Duodenal mucosa (tissue), 2 donors: ENCODE measurements around the gene ZKSCAN3.
"Not testable (repeated sequence)": the region's sequence is repeated elsewhere in the genome, so short reads cannot be mapped to it uniquely, and the experiment has no call there.

ENCODE experiments used
- H3K27ac ChIP-seq: one replicate; pipeline ENCODE4 v1.7.0; 2013; ENCODE audit warnings: low read depth, low read length
- H3K27me3 ChIP-seq, 2 donors: one replicate each; pipeline ENCODE4 v1.7.0; 2013; ENCODE audit warnings: low read length in 2 of 2, control low read depth in 1 of 2; ENCODE audit not compliant: insufficient read depth in 2 of 2, control insufficient read depth in 1 of 2
- H3K36me3 ChIP-seq, 2 donors: one replicate each; pipeline ENCODE4 v1.7.0; 2013; ENCODE audit warnings: low read length in 2 of 2, control low read depth in 1 of 2; ENCODE audit not compliant: insufficient read depth in 2 of 2, control insufficient read depth in 1 of 2
- H3K4me1 ChIP-seq, 2 donors: one replicate each; pipeline ENCODE4 v1.7.0; 2013; ENCODE audit warnings: low read length in 2 of 2, control low read depth in 1 of 2; ENCODE audit not compliant: insufficient read depth in 2 of 2, control insufficient read depth in 1 of 2
- H3K4me3 ChIP-seq, 2 donors: one replicate each; pipeline ENCODE4 v1.7.0; 2013; ENCODE audit warnings: low read length in 2 of 2, low read depth in 1 of 2
- H3K9ac ChIP-seq, 2 donors: one replicate each; pipeline ENCODE4 v1.7.0; 2013; ENCODE audit warnings: low read length in 2 of 2, low read depth in 1 of 2
- H3K9me3 ChIP-seq, 2 donors: one replicate each; pipeline ENCODE4 v1.7.0; 2013; ENCODE audit warnings: low read length in 2 of 2, control low read depth in 1 of 2; ENCODE audit not compliant: control insufficient read depth in 1 of 2

ZKSCAN3 gene

DNA sequence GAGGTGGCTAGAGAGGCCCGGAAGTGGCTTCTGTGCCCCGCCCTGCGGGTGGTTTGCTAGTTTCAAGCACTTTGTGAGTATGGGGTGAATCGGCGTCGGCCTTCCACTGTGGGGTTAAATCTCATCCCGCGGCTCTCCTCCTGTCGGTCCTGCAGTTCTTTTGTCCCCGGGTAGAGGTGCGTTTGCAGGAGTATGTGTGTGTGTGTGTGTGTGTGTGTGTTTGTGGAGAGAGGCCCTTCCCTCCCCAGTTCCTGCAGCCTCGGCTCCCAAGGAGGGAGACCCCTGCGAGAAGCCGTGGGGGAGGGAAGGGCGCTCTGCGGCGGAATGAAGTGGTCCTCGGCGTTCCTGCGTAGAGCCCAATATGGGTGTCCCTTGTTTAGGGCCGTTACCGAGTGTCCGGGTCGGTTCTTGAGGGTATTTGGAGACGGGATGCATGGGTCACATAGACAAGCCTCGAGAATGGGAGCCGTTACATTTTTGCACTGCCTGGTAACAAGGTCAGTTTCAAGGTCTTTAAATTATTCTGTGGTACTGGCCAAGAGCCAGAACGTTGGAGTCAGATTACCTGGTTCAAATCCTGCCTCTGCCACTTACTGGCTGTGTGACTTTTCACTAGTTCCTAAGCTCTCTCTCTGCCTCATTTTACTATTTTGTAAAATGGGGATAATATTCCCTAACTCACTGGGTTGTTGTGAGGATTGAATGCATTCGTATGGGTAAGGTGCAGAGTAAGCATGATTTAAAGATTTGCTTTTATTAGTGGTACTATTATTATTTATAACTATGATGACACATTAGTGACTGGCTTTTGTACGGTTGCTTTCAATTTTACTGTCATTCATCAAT, at the start of gene ZKSCAN3:
Gene ZKSCAN3 (plus strand): TSS at position 56 of the 846 bp plus-strand sequence. CDS start 9,640 bp downstream, outside the sequence.
- Histone ChIP-seq H3K9ac (peak within 1 kb of the TSS; percentile 87 to 99), H3K27me3 (peaks cover 10% of the 10 kb centered on the region in 2 donors), H3K27ac (peak within 1 kb of the TSS; percentile 35), H3K4me1 (peaks cover 19 to 27% of the 10 kb centered on the region in 2 donors), H3K9me3 (no peaks in the 10 kb centered on the region), H3K4me3 (peak within 1 kb of the TSS; percentile 98 to 99), H3K36me3 (no peaks in the 10 kb centered on the region)

DNA sequence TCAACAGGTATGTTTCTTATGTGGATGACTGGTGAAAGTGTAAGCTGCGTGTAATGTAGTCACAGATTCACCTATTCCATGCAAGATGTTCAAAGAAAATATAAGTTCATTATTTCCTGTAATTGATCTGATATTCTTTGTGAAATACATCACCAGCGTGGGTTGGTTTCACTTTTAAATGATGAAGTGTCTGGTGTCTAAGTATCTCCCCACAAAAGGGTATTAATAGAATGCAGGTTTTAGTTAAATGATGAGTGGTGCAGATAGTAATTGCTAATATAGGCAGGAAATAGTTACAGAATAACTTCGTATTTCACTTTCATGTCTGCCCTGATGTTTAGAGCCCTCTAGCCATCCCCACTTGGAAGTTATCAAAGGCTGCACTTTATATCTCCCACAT, 46.2 kb upstream of the ZKSCAN3 start:
- no peak overlapping the region for H3K27ac ChIP-seq
- H3K9me3 ChIP-seq: no peaks in the 10 kb centered on the region
- H3K4me3 ChIP-seq: no peak overlapping the region
- no peak overlapping the region for H3K9ac ChIP-seq
- H3K36me3 ChIP-seq: no peaks in the 10 kb centered on the region
- H3K4me1 ChIP-seq: no peaks in the 10 kb centered on the region
- H3K27me3 ChIP-seq: no peaks in the 10 kb centered on the region

DNA sequence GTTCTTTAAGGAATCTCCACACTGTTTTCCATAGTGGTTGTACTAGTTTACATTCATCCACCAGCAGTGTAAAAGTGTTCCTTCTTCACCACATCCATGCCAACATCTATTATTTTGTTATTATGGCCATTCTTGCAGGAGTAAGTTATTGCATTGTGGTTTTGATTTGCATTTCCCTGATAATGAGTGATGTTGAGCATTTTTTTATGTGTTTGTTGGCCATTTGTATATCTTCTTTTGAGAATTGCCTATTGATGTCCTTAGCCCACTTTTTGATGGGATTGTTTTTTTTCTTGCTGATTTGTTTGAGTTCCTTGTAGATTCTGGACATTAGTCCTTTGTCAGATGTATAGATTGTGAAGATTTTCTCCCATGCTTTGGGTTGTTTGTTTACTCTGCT, 43.4 kb upstream of the ZKSCAN3 start:
- not testable (repeated sequence) for H3K4me3 ChIP-seq, H3K36me3 ChIP-seq, H3K4me1 ChIP-seq, H3K9me3 ChIP-seq, H3K27ac ChIP-seq, H3K27me3 ChIP-seq, H3K9ac ChIP-seq

DNA sequence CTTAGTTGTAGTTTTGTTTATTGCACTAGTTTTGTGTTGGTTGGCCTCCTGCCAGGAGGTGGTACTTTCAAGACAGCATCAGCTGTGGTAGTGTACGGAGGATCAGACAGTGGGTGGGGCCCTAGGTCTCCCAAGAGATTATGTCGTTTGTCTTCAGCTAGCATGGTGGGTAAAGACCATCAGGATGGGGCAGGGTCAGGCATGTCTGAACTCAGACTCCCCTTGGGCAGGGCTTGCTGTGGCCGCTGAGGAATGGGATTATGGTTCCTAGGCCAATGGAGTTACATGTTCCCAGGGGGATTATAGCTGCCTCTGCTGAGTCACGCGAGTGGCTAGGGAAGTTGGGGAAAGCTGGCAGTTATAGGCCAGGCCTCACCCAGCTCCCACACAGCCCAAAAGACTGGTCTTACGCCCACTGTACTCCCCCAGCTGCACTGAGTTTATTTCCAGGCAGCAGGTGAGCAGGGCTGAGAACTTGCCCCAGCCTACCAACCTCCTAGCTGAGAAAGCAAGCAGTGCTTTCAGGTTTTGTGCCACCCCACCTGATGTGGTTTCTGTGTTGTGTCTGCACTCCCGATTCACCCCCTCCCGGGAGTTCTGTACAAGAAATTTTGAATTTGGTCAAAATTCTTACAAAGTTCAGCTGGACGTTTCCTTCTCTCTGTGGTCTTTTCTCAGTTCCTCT, 38.5 kb upstream of the ZKSCAN3 start:
- no peak overlapping the region for H3K27ac ChIP-seq
- peaks cover 0 to 6% of the 10 kb centered on the region in 2 donors for H3K4me1 ChIP-seq
- H3K9ac ChIP-seq: no peak overlapping the region
- peak overlapping the region in 1 of 2 donors; percentile 8 for H3K4me3 ChIP-seq
- no peaks in the 10 kb centered on the region for H3K36me3 ChIP-seq
- H3K9me3 ChIP-seq: no peaks in the 10 kb centered on the region
- no peaks in the 10 kb centered on the region for H3K27me3 ChIP-seq

DNA sequence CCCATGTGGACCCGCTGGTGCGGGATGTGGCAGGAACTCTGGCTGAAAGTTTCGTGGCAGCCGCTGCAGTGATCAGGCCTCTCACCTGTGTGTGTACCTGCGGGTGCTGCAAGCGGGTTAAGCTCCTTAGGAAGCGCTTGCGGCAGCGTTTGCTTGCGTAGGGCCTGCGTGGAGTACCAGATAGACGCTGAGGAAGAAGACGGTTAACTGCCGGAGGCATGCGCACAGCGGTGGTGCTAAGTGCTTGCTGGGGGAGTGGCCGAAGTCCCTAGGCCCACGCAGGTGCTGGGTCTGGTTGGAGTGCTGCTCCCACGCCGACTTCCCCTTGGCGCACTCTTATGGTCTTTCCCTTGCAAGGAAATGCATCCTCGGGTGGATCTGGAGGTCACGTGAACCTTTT, 36.8 kb upstream of the ZKSCAN3 start:
- Histone ChIP-seq H3K36me3 (no peaks in the 10 kb centered on the region), H3K4me1 (peaks cover 0 to 6% of the 10 kb centered on the region in 2 donors), H3K27me3 (no peaks in the 10 kb centered on the region), H3K4me3 (no peak overlapping the region), H3K27ac (no peak overlapping the region), H3K9me3 (no peaks in the 10 kb centered on the region), H3K9ac (no peak overlapping the region)

DNA sequence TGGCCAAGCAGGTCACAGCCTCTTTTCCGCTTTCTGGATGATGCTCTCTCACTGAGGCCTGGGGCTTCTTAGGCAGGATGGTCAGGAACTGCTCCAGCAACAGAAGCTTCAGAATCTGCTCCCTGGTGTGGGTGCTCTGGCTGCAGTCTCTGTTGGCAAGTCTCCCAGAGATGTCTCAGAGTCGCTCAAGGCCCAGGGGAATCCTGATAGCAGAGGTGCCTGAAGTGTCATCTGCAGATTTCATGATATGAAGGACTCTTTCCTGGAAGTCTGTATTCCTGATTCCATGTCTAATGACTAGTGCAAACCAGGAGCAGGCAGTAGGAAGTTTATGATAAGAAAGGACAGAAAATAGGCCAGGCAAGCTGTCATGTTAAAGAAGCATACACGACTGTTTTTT, 34.1 kb upstream of the ZKSCAN3 start:
- Histone ChIP-seq H3K27me3 (no peaks in the 10 kb centered on the region), H3K4me1 (peaks cover 0 to 6% of the 10 kb centered on the region in 2 donors), H3K4me3 (no peak overlapping the region), H3K9ac (no peak overlapping the region), H3K36me3 (no peaks in the 10 kb centered on the region), H3K9me3 (no peaks in the 10 kb centered on the region), H3K27ac (no peak overlapping the region)

DNA sequence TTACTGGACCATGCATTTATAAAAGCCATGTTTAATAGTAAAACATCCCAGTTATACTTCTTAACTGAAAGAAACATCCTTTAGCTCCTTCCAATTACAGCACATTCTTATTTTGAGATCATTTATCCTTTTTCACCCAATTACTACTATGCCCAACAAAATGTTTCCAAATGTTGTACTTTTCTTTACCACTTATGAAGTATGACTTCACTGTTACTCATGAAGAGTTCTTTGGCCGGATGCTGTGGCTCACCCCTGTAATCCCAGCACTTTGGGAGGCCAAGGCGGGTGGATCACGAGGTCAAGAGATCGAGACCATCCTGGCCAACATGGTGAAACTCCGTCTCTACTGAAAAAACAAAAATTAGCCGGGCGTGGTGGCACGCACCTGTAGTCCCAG, 31.9 kb upstream of the ZKSCAN3 start:
- H3K9me3 ChIP-seq, H3K9ac ChIP-seq, H3K4me1 ChIP-seq, H3K36me3 ChIP-seq, H3K27ac ChIP-seq, H3K27me3 ChIP-seq, H3K4me3 ChIP-seq: not testable (repeated sequence)

DNA sequence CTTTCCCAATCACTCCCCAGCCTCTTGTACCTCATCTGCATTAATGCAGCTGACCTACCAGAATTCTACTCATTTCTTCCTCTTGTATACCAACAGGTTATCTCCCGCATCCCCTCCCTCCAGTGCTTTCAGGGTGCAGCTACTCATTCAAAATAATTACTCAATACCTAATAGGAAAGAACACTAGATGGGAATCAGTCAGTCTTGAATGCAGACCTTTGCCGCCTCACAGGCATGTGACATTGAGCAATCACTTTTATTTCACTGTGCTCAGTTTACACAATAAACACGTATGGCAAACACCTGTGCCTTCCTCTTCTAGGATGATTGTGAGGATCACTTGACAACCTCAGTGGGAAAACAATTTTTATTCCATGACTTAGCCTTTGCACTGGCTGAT, 27.1 kb upstream of the ZKSCAN3 start:
- Histone ChIP-seq H3K9ac (no peak overlapping the region), H3K36me3 (peaks cover 17 to 24% of the 10 kb centered on the region in 2 donors), H3K4me3 (no peak overlapping the region), H3K27ac (no peak overlapping the region), H3K9me3 (peaks cover 20 to 33% of the 10 kb centered on the region in 2 donors), H3K4me1 (no peaks in the 10 kb centered on the region), H3K27me3 (no peaks in the 10 kb centered on the region)

DNA sequence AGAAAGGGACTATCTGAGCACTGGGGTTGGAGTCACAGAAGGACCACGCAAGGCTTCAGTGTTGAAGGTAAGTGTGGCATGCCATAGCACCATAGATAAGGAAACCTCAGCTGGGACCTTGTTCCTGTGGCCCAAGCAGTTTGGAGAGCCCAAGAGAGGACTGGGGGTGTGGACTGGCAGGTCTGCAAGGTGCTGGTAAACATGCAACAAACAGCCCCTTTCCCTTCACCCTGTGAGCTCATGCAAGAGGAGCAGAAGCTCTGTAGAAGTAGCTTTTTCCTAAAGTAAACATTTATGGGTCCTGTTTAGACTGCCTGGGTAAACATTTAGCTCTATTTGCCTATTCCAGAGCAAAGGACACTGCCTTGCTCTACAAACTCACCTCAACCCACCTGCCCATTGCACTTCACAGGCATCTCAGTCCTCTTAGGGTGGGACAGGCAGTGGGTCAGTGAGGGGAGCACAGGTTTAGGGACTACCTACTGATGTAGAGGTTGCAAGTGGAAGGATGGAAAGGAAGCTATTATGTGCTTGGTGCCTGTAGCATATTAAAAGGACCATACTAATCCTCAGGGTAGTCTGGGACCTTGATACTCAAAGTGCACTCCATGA, 25.8 kb upstream of the ZKSCAN3 start:
- H3K4me3 ChIP-seq: no peak overlapping the region
- peaks cover 17 to 26% of the 10 kb centered on the region in 2 donors for H3K36me3 ChIP-seq
- H3K9me3 ChIP-seq: peaks cover 20 to 36% of the 10 kb centered on the region in 2 donors
- H3K27ac ChIP-seq: no peak overlapping the region
- H3K9ac ChIP-seq: no peak overlapping the region
- H3K27me3 ChIP-seq: no peaks in the 10 kb centered on the region
- H3K4me1 ChIP-seq: no peaks in the 10 kb centered on the region

DNA sequence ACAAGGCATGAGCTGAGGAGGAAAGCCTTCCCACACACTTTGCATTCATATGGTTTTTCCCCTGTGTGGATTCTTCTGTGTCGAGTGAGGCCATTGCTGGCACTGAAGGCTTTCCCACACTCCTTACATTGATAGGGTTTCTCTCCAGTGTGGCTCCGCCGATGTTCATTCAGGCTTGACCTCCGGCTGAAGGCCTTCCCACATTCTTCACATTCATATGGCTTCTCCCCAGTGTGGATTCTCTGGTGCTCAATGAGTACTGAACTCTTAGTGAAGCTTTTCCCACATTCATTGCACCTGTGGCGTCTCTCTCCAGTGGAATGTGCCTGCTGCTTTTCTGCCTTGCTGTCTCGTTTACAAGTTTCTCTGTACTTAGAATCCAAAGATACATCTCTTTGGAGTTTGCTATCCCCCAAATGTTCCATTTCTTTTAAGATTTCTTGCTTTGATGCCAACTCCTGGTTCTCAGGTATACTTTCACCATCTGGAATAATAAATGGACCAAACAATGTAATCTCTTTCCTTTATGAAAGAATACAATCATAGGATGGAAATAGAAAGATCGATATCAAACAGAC, 23.3 kb upstream of the ZKSCAN3 start:
- Histone ChIP-seq H3K9me3 (peaks cover 20 to 39% of the 10 kb centered on the region in 2 donors), H3K4me1 (no peaks in the 10 kb centered on the region), H3K9ac (no peak overlapping the region), H3K27me3 (no peaks in the 10 kb centered on the region), H3K27ac (no peak overlapping the region), H3K36me3 (peaks cover 17 to 31% of the 10 kb centered on the region in 2 donors), H3K4me3 (no peak overlapping the region)
